H1 (cell line): Measurements from ENCODE around the gene SCAI. TPM values are rescaled to one million over a fixed set of nuclear protein-coding genes. Genes with fewer than 3 reads are reported as not detected.

Source experiments
- CTCF ChIA-PET: fragments of 300-600 bp; sonication (Branson Sonifier 250); formaldehyde crosslinking; loops from one replicate; lab custom pipeline; 2021; ENCODE audit not compliant: partially characterized antibody; lab: Charles Lee
- POLR2A ChIA-PET: fragments of 300-600 bp; sonication (Branson Sonifier 250); formaldehyde crosslinking; loops from one replicate; lab custom pipeline; 2021; ENCODE audit warnings: inconsistent platforms; ENCODE audit not compliant: partially characterized antibody; lab: Charles Lee
- DNase-seq, 2 experiments: peaks; one replicate each; pipeline versions ENCODE4 v3.0.0 to v3.0.0-alpha.2; 2010 to 2022; ENCODE audit warnings: low spot score in 2 of 2, low read depth in 1 of 2, mixed read lengths in 1 of 2
- FAIRE-seq: peaks from 2 replicates; lab custom pipeline; 2011; peaks lifted over from hg19 to GRCh38; lab: Jason Lieb, UNC
- H2AFZ ChIP-seq: 2 replicates; pipeline ENCODE4 v1.8.1; 2012; ENCODE audit warnings: low read length, inconsistent platforms
- H2AK5ac ChIP-seq: 2 replicates; pipeline ENCODE4 v1.6.1; 2013; ENCODE audit warnings: low read depth, low read length
- H2BK120ac ChIP-seq: replicated peaks from 2 replicates; pipeline ENCODE3; 2013; ENCODE audit warnings: low read depth, low read length, inconsistent platforms
- H2BK12ac ChIP-seq: 2 replicates; pipeline ENCODE4 v1.6.1; 2013; ENCODE audit warnings: low read depth, low read length
- H2BK15ac ChIP-seq: 2 replicates; pipeline ENCODE4 v1.6.1; 2013; ENCODE audit warnings: low read length
- H2BK20ac ChIP-seq: 2 replicates; pipeline ENCODE4 v1.6.1; 2013; ENCODE audit warnings: low read length
- H2BK5ac ChIP-seq: 2 replicates; pipeline ENCODE4 v1.6.1; 2013; ENCODE audit warnings: low read depth, low read length
- H3K14ac ChIP-seq: 2 replicates; pipeline ENCODE4 v1.6.1; 2013; ENCODE audit warnings: inconsistent platforms; ENCODE audit not compliant: insufficient read length
- H3K18ac ChIP-seq: 2 replicates; pipeline ENCODE4 v1.6.1; 2013; ENCODE audit warnings: low read length; ENCODE audit errors: extremely low read depth
- H3K23ac ChIP-seq: 2 replicates; pipeline ENCODE4 v1.6.1; 2013; ENCODE audit warnings: inconsistent platforms; ENCODE audit not compliant: insufficient read length
- H3K23me2 ChIP-seq: 2 replicates; pipeline ENCODE4 v1.6.1; 2013; ENCODE audit warnings: low read depth, low read length
- H3K27ac ChIP-seq: 2 replicates; pipeline ENCODE4 v1.6.1; 2011; ENCODE audit warnings: low read depth, low read length, inconsistent platforms
- H3K27me3 ChIP-seq, 4 experiments: replicated peaks in 1 of 4; 1 replicate in 1 of 4; 2 replicates in 3 of 4; pipeline versions ENCODE4 v1.6.1 to v1.8.1; 2011 to 2013; ENCODE audit warnings: low read length in 3 of 4, mild to moderate bottlenecking in 3 of 4, inconsistent platforms in 2 of 4, mixed read lengths in 2 of 4, moderate library complexity in 1 of 4; ENCODE audit not compliant: control insufficient read depth in 3 of 4, insufficient read depth in 3 of 4; ENCODE audit errors: extremely low read depth in 1 of 4
- H3K36me3 ChIP-seq, 4 experiments: 2 replicates each; pipeline versions ENCODE4 v1.6.1 to v1.8.1; 2011 to 2013; ENCODE audit warnings: mild to moderate bottlenecking in 4 of 4, low read length in 3 of 4, moderate library complexity in 2 of 4, control low read depth in 1 of 4, inconsistent platforms in 1 of 4; ENCODE audit not compliant: insufficient read depth in 4 of 4, control insufficient read depth in 2 of 4
- H3K4ac ChIP-seq: replicated peaks from 2 replicates; pipeline ENCODE3; 2013; ENCODE audit warnings: low read length, low read depth, mixed read lengths, inconsistent platforms; ENCODE audit not compliant: insufficient read length
- H3K4me1 ChIP-seq, 4 experiments: replicated peaks in 1 of 4; 1 replicate in 1 of 4; 2 replicates in 3 of 4; pipeline versions ENCODE4 v1.6.1 to v1.8.1; 2011 to 2013; ENCODE audit warnings: low read length in 3 of 4, inconsistent platforms in 2 of 4, mixed read lengths in 1 of 4; ENCODE audit not compliant: insufficient read depth in 4 of 4, control insufficient read depth in 3 of 4
- H3K4me2 ChIP-seq, 2 experiments: 2 replicates each; pipeline versions ENCODE4 v1.6.1 to v1.8.1; 2011 to 2013; ENCODE audit warnings: low read depth in 2 of 2, low read length in 2 of 2, control low read depth in 1 of 2, inconsistent platforms in 1 of 2, mild to moderate bottlenecking in 1 of 2; ENCODE audit not compliant: insufficient read depth in 1 of 2
- H3K4me3 ChIP-seq, 4 experiments: fragments of 200-600, 300-600 bp in 1 of 4; sonication (generic), shearing (Covaris generic), sonication (Bioruptor Twin) in 1 of 4; 2 replicates each; pipeline versions ENCODE4 v1.5.1 to v1.8.1; 2011 to 2016; ENCODE audit warnings: low read length in 4 of 4, low read depth in 3 of 4, control low read depth in 2 of 4, inconsistent platforms in 2 of 4, mild to moderate bottlenecking in 2 of 4, mixed read lengths in 1 of 4, moderate library complexity in 1 of 4; ENCODE audit not compliant: insufficient read depth in 2 of 4; ENCODE audit errors: extremely low read depth in 1 of 4
- H3K56ac ChIP-seq: replicated peaks from 2 replicates; pipeline ENCODE3; 2013; ENCODE audit warnings: low read depth, mild to moderate bottlenecking, mixed read lengths, low read length, inconsistent platforms; ENCODE audit not compliant: insufficient read length
- H3K79me1 ChIP-seq: 2 replicates; pipeline ENCODE4 v1.6.1; 2013; ENCODE audit warnings: low read depth, low read length, control low read depth
- H3K79me2 ChIP-seq, 2 experiments: 2 replicates each; pipeline versions ENCODE4 v1.6.1 to v1.8.1; 2012 to 2013; ENCODE audit warnings: low read length in 2 of 2, mild to moderate bottlenecking in 2 of 2, inconsistent platforms in 1 of 2; ENCODE audit not compliant: insufficient read depth in 2 of 2, control insufficient read depth in 1 of 2
- H3K9ac ChIP-seq, 4 experiments: replicated peaks in 1 of 4; 1 replicate in 1 of 4; 2 replicates in 3 of 4; pipeline versions ENCODE4 v1.6.1 to v1.8.1; 2011 to 2013; ENCODE audit warnings: low read depth in 3 of 4, low read length in 3 of 4, control low read depth in 2 of 4, mild to moderate bottlenecking in 2 of 4, moderate library complexity in 2 of 4, inconsistent platforms in 1 of 4; ENCODE audit errors: extremely low read depth in 1 of 4
- H3K9me3 ChIP-seq, 2 experiments: 2 replicates each; pipeline versions ENCODE4 v1.6.1 to v1.8.1; 2012 to 2013; ENCODE audit warnings: mild to moderate bottlenecking in 2 of 2, moderate library complexity in 2 of 2, control low read depth in 1 of 2, inconsistent platforms in 1 of 2, low read depth in 1 of 2, low read length in 1 of 2, mixed read lengths in 1 of 2; ENCODE audit not compliant: insufficient read depth in 2 of 2
- H4K20me1 ChIP-seq, 2 experiments: replicated peaks in 1 of 2; 2 replicates each; pipeline versions ENCODE3 to v1.8.1; 2011 to 2013; ENCODE audit warnings: inconsistent platforms in 2 of 2, low read length in 2 of 2, mild to moderate bottlenecking in 1 of 2; ENCODE audit not compliant: insufficient read depth in 2 of 2, control insufficient read depth in 1 of 2
- H4K5ac ChIP-seq: 2 replicates; pipeline ENCODE4 v1.6.1; 2013; ENCODE audit warnings: low read length, low read depth, mixed read lengths, inconsistent platforms; ENCODE audit not compliant: insufficient read length
- H4K8ac ChIP-seq: 2 replicates; pipeline ENCODE4 v1.8.0; 2013; ENCODE audit warnings: mild to moderate bottlenecking, moderate library complexity, low read length, inconsistent platforms; ENCODE audit not compliant: insufficient read depth; ENCODE audit errors: extremely low read depth
- H4K91ac ChIP-seq: replicated peaks from 2 replicates; pipeline ENCODE3; 2013; ENCODE audit warnings: low read length, mixed read lengths, inconsistent platforms; ENCODE audit not compliant: insufficient read length
- CTBP2 ChIP-seq: IDR thresholded peaks from 2 replicates; pipeline ENCODE4 v1.7.0; 2011; ENCODE audit warnings: borderline replicate concordance, mild to moderate bottlenecking, moderate library complexity, mixed read lengths, low read length; ENCODE audit not compliant: insufficient read depth, insufficient read length
- HDAC2 ChIP-seq, 2 experiments: fragments of 300-600 bp in 1 of 2; sonication (generic) in 1 of 2; IDR thresholded peaks; 2 replicates each; pipeline ENCODE4 v1.6.1; 2011 to 2012; ENCODE audit warnings: low read depth in 2 of 2, low read length in 2 of 2, mild to moderate bottlenecking in 2 of 2, moderate library complexity in 2 of 2, borderline replicate concordance in 1 of 2, inconsistent platforms in 1 of 2
- JUND ChIP-seq: IDR thresholded peaks from 2 replicates; pipeline ENCODE4 v1.6.1; 2011; ENCODE audit warnings: mild to moderate bottlenecking, improper control_type of control experiment, low read length
- MAFK ChIP-seq: IDR thresholded peaks from 2 replicates; pipeline ENCODE4 v1.6.1; 2012; ENCODE audit warnings: low read depth, mild to moderate bottlenecking, improper control_type of control experiment, low read length
- NANOG ChIP-seq: IDR thresholded peaks from 2 replicates; pipeline ENCODE4 v1.6.1; 2011; ENCODE audit warnings: low read length, low read depth, mild to moderate bottlenecking, inconsistent platforms; ENCODE audit not compliant: insufficient read depth, poor library complexity, severe bottlenecking
- NRF1 ChIP-seq: IDR thresholded peaks from 2 replicates; pipeline ENCODE4 v1.6.1; 2011; ENCODE audit warnings: mild to moderate bottlenecking, low read depth, low read length, improper control_type of control experiment
- RBBP5 ChIP-seq: IDR thresholded peaks from 2 replicates; pipeline ENCODE4 v1.7.1; 2012; ENCODE audit warnings: low read depth, mild to moderate bottlenecking, inconsistent platforms, low read length, moderate library complexity, borderline replicate concordance
- SP1 ChIP-seq: IDR thresholded peaks from 2 replicates; pipeline ENCODE4 v1.6.1; 2011; ENCODE audit warnings: low read depth, low read length
- SUZ12 ChIP-seq: fragments of 200-600 bp; sonication (generic); IDR thresholded peaks from 2 replicates; pipeline ENCODE4 v1.6.1; 2012; ENCODE audit warnings: mild to moderate bottlenecking, inconsistent platforms, low read length, moderate library complexity, mixed read lengths
- WGBS, 2 experiments: shearing (Covaris generic) in 1 of 2; methylation state at CpG; one replicate each; pipeline versions ENCODE4 v1.1.6 to v1.1.7; 2013 to 2015; ENCODE audit warnings: low lambda C conversion rate in 2 of 2, mixed read lengths in 2 of 2, inconsistent platforms in 1 of 2, low coverage in 1 of 2, missing lambda C conversion rate in 1 of 2; ENCODE audit not compliant: insufficient replicate concordance in 2 of 2, insufficient coverage in 1 of 2, insufficient read length in 1 of 2; ENCODE audit errors: extremely low coverage in 1 of 2, missing lambda C conversion rate in 1 of 2; 5-methylcytosine and 5-hydroxymethylcytosine counted together
- polyA plus RNA-seq, 7 experiments: library from polyadenylated mRNA; depleted of rRNA in 3 of 7; stranded (reverse) in 5 of 7; unstranded in 2 of 7; fragments of >200 nt in 5 of 7; fragments of 200-250 nt in 2 of 7; gene quantifications; 1 replicate in 5 of 7; 2 replicates in 1 of 7; 4 replicates in 1 of 7; pipeline versions ENCODE4 v1.2.1 to v1.2.3, GENCODE V29; 2011 to 2013; ENCODE audit warnings: missing spikeins in 2 of 7, mixed read lengths in 2 of 7
- total RNA-seq: library from RNA; stranded (reverse); fragmentation: NEBNext Ultra II Directional; extraction: Animal tissue kit (Norgen Biotek cat#: 25700); gene quantifications from 2 replicates; pipeline ENCODE4 v1.2.1, GENCODE V29; 2021
- TF ChIP-seq, protein P1 (sequence below), 3 experiments: IDR thresholded peaks; 1 replicate in 2 of 3; 2 replicates in 1 of 3; pipeline versions ENCODE4 v1.5.1 to v1.6.1; 2011; ENCODE audit warnings: low read length in 3 of 3, mild to moderate bottlenecking in 3 of 3, inconsistent platforms in 2 of 3, low read depth in 1 of 3, moderate library complexity in 1 of 3; ENCODE audit not compliant: insufficient read depth in 1 of 3; ENCODE audit errors: control extremely low read depth in 1 of 3

SCAI gene
- total and polyA plus RNA-seq, 2 of the 8 experiments (the other 6 are each of a cell fraction or from before 2014, with no cell fraction given), result 6.4 to 19.8 TPM

GRCh38 chr9:125100822-125101221 is 42.5 kb downstream of the SCAI start:
- 85% methylated on average over 4 of the region's 4 CpGs; no CpG with 5 or more reads in 1 of the 2 experiments for WGBS, 2 experiments
- Histone ChIP-seq H2BK12ac (no peak overlapping the region), H4K91ac (no peak overlapping the region), H3K9me3 (peaks cover 0 to 6% of the 10 kb centered on the region in 2 experiments; a peak in 1 of 4 replicates), H3K79me2 (peaks cover 0 to 12% of the 10 kb centered on the region in 2 experiments; a peak in 2 of 4 replicates), H3K27ac (no peak overlapping the region), H2BK20ac (no peak overlapping the region), H2AFZ (no peak overlapping the region), H2BK120ac (no peak overlapping the region), H3K9ac (no peak overlapping the region), H3K79me1 (peaks cover 4% of the 10 kb centered on the region; the same call in 1 of the 2 replicates), H2AK5ac (no peak overlapping the region), H3K4me3 (no peak overlapping the region), H2BK5ac (no peak overlapping the region), H3K18ac (no peak overlapping the region), H3K23me2 (no peaks in the 10 kb centered on the region), H3K4me2 (no peak overlapping the region), H2BK15ac (no peak overlapping the region), H3K14ac (no peak overlapping the region), H3K4me1 (no peaks in the 10 kb centered on the region), H3K23ac (no peak overlapping the region), H3K4ac (no peak overlapping the region), H4K20me1 (peaks cover 0 to 3% of the 10 kb centered on the region in 2 experiments), H3K36me3 (no peaks in the 10 kb centered on the region), H3K56ac (no peak overlapping the region), H4K5ac (no peak overlapping the region), H4K8ac (no peak overlapping the region), H3K27me3 (no peaks in the 10 kb centered on the region)
- TF ChIP-seq HDAC2 (IDR thresholded peaks at IDR 0.05; ENCODE audit: borderline replicate concordance in 1 of 2, low read depth in 2 of 2, low read length in 2 of 2), result no peak
- no peak for TF ChIP-seq RBBP5
- TF ChIP-seq, protein P1, sequence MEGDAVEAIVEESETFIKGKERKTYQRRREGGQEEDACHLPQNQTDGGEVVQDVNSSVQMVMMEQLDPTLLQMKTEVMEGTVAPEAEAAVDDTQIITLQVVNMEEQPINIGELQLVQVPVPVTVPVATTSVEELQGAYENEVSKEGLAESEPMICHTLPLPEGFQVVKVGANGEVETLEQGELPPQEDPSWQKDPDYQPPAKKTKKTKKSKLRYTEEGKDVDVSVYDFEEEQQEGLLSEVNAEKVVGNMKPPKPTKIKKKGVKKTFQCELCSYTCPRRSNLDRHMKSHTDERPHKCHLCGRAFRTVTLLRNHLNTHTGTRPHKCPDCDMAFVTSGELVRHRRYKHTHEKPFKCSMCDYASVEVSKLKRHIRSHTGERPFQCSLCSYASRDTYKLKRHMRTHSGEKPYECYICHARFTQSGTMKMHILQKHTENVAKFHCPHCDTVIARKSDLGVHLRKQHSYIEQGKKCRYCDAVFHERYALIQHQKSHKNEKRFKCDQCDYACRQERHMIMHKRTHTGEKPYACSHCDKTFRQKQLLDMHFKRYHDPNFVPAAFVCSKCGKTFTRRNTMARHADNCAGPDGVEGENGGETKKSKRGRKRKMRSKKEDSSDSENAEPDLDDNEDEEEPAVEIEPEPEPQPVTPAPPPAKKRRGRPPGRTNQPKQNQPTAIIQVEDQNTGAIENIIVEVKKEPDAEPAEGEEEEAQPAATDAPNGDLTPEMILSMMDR (IDR thresholded peaks at IDR 0.05; ENCODE audit: control extremely low read depth in 1 of 3, insufficient read depth in 1 of 3, low read depth in 1 of 3, low read length in 3 of 3), result no peak
- no peak for TF ChIP-seq JUND
- TF ChIP-seq NANOG, result no peak
- TF ChIP-seq SP1, result no peak
- no peak for TF ChIP-seq SUZ12
- no peak for TF ChIP-seq NRF1
- no peak for TF ChIP-seq MAFK
- TF ChIP-seq CTBP2, result no peak
- ChIA-PET POLR2A (interaction anchor here (0.9 kb wide), 1 partner anchor 12 kb away, joined by 3 read pairs; no protein-coding TSS in a partner anchor), CTCF (no interaction called here)
- DNase-seq, result no peak
- FAIRE-seq, result no peak
